22Rv1 (cell line): ENCODE measurements around the gene LRCH1.

Experiments
- ZFX ChIP-seq: fragments of 450-650 bp; IDR thresholded peaks from 2 replicates; pipeline ENCODE4 v1.6.1; 2017; ENCODE audit warnings: antibody characterized with exemption, borderline replicate concordance
- TF ChIP-seq, protein P1 (sequence below): fragments of 450-650 bp; IDR thresholded peaks from 2 replicates; pipeline ENCODE4 v1.5.1; 2017; ENCODE audit warnings: mild to moderate bottlenecking

DNA sequence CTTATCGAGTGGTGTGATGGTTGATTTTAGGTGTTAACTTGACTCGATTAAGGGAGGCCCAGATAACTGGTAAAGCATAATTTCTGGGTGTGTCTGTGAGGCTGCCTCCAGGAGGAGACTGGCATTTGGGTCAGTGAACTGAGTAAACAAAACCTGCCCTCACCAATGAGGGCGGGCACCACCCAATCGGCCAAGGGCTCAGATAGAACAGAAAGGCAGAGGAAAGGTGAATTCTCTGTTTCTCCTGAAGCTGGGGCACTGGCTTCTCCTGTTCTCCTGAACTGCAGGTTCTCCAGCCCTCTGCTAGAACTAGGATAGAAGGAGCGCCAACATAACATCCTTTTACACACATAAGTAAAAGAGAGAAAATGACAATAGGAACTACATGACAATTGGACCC lies 208.9 kb downstream of the LRCH1 start:
- TF ChIP-seq, protein P1, sequence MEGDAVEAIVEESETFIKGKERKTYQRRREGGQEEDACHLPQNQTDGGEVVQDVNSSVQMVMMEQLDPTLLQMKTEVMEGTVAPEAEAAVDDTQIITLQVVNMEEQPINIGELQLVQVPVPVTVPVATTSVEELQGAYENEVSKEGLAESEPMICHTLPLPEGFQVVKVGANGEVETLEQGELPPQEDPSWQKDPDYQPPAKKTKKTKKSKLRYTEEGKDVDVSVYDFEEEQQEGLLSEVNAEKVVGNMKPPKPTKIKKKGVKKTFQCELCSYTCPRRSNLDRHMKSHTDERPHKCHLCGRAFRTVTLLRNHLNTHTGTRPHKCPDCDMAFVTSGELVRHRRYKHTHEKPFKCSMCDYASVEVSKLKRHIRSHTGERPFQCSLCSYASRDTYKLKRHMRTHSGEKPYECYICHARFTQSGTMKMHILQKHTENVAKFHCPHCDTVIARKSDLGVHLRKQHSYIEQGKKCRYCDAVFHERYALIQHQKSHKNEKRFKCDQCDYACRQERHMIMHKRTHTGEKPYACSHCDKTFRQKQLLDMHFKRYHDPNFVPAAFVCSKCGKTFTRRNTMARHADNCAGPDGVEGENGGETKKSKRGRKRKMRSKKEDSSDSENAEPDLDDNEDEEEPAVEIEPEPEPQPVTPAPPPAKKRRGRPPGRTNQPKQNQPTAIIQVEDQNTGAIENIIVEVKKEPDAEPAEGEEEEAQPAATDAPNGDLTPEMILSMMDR: no peak
- TF ChIP-seq ZFX: no peak
